HG03280 (cell line): ENCODE data around the gene CBLB.

Experiments
- ATAC-seq: cut with Tn5 transposase; IDR thresholded peaks from one replicate; pipeline ENCODE4 v1.9.1; 2021; ENCODE audit warnings: mild to moderate bottlenecking, moderate library complexity; ENCODE audit not compliant: unreplicated experiment

Gene CBLB

GRCh38 chr3:105647047-105647446 lies 221.8 kb downstream of the CBLB start:
- no peak for ATAC-seq

- no peak for ATAC-seq
Measured at GRCh38 chr3:105639131-105639530, 229.7 kb downstream of the CBLB start.

- ATAC-seq = no peak
Measured at GRCh38 chr3:105634708-105635107, 234.1 kb downstream of the CBLB start.

- ATAC-seq = no peak
Measured at GRCh38 chr3:105629718-105630117, 239.1 kb downstream of the CBLB start.

- ATAC-seq = no peak
Measured at GRCh38 chr3:105626739-105627138, 242.1 kb downstream of the CBLB start.

GRCh38 chr3:105622169-105622568 lies 246.6 kb downstream of the CBLB start:
- no peak for ATAC-seq

- no peak for ATAC-seq
Measured at GRCh38 chr3:105620236-105620635, 248.6 kb downstream of the CBLB start.

- no peak for ATAC-seq
Measured at GRCh38 chr3:105619651-105620050, 249.2 kb downstream of the CBLB start.

- ATAC-seq = no peak
Measured at GRCh38 chr3:105618556-105618955, 250.3 kb downstream of the CBLB start.

- ATAC-seq = no peak
Measured at GRCh38 chr3:105616374-105617121, 252.3 kb downstream of the CBLB start.

GRCh38 chr3:105615814-105616213 lies 253.0 kb downstream of the CBLB start:
- ATAC-seq = no peak

GRCh38 chr3:105614288-105615030 lies 254.4 kb downstream of the CBLB start:
- ATAC-seq = no peak

GRCh38 chr3:105613120-105613519 lies 255.7 kb downstream of the CBLB start:
- ATAC-seq = no peak

- ATAC-seq = no peak
Measured at GRCh38 chr3:105611304-105612192, 257.3 kb downstream of the CBLB start.

- no peak for ATAC-seq
Measured at GRCh38 chr3:105610473-105610872, 258.3 kb downstream of the CBLB start.

- ATAC-seq = no peak
Measured at GRCh38 chr3:105608623-105609022, 260.2 kb downstream of the CBLB start.

GRCh38 chr3:105606016-105606415 lies 262.8 kb downstream of the CBLB start:
- ATAC-seq = no peak
